Cardiac muscle cell (in vitro differentiated cells and primary cell): ENCODE data around the gene CAMK2D. TPM values are rescaled to one million over a fixed set of nuclear protein-coding genes. Genes with fewer than 3 reads are reported as not detected.
A peak's percentile ranks its signal among the peaks of the same experiment; 100 is the strongest.
"Not testable (repeated sequence)": the region's sequence is repeated elsewhere in the genome, so short reads cannot be mapped to it uniquely, and the experiment has no call there.

Experiments used
- DNase-seq, 2 donors: peaks; one replicate each; pipeline versions ENCODE4 v3.0.0 to v3.0.0-alpha.2; 2010 to 2017; ENCODE audit warnings: low read depth in 1 of 2, low spot score in 1 of 2
- H3K27ac ChIP-seq: fragments of 200-600 bp; sonication (generic); 2 replicates; pipeline ENCODE4 v1.5.1; 2016
- H3K27me3 ChIP-seq: fragments of 200-600 bp; sonication (generic); 2 replicates; pipeline ENCODE4 v1.6.0; 2016; ENCODE audit warnings: control low read depth
- H3K36me3 ChIP-seq: fragments of 200-600 bp; sonication (generic); 2 replicates; pipeline ENCODE4 v1.5.1; 2016; ENCODE audit warnings: control low read depth
- H3K4me1 ChIP-seq: fragments of 200-600 bp; sonication (generic); 2 replicates; pipeline ENCODE4 v1.8.1; 2017; ENCODE audit warnings: low read depth, mild to moderate bottlenecking, mixed run types
- H3K4me3 ChIP-seq: fragments of 200-600 bp; sonication (generic); 2 replicates; pipeline ENCODE4 v1.5.1; 2016; ENCODE audit warnings: mild to moderate bottlenecking
- H3K9me3 ChIP-seq: fragments of 200-600 bp; sonication (generic); 2 replicates; pipeline ENCODE4 v1.5.1; 2017; ENCODE audit warnings: low read depth, mild to moderate bottlenecking, control low read depth
- polyA plus RNA-seq: library from polyadenylated mRNA; unstranded; fragments of >200 nt; fragmentation: Nextera tagmentation; extraction: Ambion mirVana; gene quantifications from 2 replicates; pipeline ENCODE4 v1.2.1, GENCODE V29; 2016
- total RNA-seq: library from RNA; depleted of rRNA; stranded (reverse); fragments of >200 nt; gene quantifications from 2 replicates; pipeline ENCODE4 v1.2.3, GENCODE V29; 2016
- TF ChIP-seq, protein P1 (sequence below): IDR thresholded peaks from 2 replicates; pipeline ENCODE4 v1.5.1; 2012; ENCODE audit warnings: low read depth, mild to moderate bottlenecking, low read length

Gene CAMK2D
- total and polyA plus RNA-seq, 2 experiments from 2014 or later: 60.6 to 84.7 TPM

DNA sequence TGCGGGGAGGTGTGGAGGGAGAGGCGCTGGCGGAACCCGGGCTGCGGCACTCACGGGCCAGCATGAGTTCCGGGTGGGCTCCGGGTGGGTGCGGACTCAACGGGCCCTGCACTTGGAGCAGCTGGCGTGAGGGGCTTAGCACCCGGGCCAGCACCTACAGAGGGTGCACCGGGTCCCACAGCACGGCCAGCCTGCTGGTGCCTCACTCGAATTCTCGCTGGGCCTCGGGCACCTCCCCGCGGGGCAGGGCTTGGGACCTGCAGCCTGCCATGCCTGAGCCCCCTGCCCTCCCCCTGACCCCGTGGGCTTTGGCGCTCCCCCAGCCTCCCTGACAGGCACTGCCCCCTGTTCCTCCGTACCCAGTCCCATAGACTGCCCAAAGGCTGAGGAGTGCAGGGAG lies 10.8 kb upstream of the CAMK2D start:
- DNase-seq: no peak
- H3K9me3 ChIP-seq: no peaks in the 10 kb centered on the region
- H3K27ac ChIP-seq: no peak overlapping the region
- H3K4me1 ChIP-seq: no peaks in the 10 kb centered on the region
- H3K4me3 ChIP-seq: no peak overlapping the region
- TF ChIP-seq, protein P1, sequence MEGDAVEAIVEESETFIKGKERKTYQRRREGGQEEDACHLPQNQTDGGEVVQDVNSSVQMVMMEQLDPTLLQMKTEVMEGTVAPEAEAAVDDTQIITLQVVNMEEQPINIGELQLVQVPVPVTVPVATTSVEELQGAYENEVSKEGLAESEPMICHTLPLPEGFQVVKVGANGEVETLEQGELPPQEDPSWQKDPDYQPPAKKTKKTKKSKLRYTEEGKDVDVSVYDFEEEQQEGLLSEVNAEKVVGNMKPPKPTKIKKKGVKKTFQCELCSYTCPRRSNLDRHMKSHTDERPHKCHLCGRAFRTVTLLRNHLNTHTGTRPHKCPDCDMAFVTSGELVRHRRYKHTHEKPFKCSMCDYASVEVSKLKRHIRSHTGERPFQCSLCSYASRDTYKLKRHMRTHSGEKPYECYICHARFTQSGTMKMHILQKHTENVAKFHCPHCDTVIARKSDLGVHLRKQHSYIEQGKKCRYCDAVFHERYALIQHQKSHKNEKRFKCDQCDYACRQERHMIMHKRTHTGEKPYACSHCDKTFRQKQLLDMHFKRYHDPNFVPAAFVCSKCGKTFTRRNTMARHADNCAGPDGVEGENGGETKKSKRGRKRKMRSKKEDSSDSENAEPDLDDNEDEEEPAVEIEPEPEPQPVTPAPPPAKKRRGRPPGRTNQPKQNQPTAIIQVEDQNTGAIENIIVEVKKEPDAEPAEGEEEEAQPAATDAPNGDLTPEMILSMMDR: no peak
- no peaks in the 10 kb centered on the region for H3K27me3 ChIP-seq
- no peaks in the 10 kb centered on the region for H3K36me3 ChIP-seq

DNA sequence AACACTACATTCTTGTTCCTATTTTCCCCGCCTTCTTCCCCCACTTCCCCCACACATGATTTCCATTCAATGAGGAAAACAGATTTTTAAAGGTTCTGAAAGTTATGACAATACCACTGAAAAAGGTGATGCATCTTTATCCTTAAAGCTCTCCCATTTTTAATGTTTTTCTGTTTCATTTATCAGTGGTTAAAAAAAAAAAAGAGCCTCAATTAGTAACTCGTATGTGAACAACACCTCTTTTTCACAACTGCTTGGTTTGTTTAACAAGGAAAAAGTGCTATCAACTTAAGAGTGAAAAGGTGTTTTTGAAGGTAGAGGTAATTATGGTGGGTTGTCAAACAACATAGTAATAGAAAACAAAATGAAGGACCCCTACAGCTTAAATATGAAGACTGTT lies 8.2 kb upstream of the CAMK2D start:
- H3K27ac ChIP-seq: no peak overlapping the region
- H3K4me3 ChIP-seq: no peak overlapping the region
- peaks cover 3% of the 10 kb centered on the region for H3K4me1 ChIP-seq
- TF ChIP-seq, protein P1: no peak
- no peaks in the 10 kb centered on the region for H3K36me3 ChIP-seq
- no peaks in the 10 kb centered on the region for H3K27me3 ChIP-seq
- DNase-seq: no peak
- no peaks in the 10 kb centered on the region for H3K9me3 ChIP-seq

DNA sequence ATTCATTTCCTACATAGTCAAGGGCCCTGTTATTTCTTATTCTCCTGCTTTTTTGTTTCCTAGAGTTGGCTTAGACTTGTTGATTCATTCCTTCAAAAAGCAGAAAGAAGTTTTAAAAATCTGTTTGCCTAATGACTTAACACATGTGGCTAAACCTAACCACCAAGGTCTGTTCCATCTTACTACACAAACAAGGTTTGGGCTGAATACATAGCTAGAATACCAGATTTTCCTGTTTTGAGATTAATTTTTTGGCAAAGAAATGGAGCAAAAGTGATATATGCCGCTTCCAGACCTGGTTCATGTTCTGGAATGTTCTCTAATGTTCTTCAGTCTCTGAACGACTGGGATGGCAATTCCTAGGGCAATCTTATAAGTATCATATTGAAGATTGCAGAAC lies 7.4 kb upstream of the CAMK2D start:
- Histone ChIP-seq H3K27me3 (no peaks in the 10 kb centered on the region), H3K4me3 (no peak overlapping the region), H3K36me3 (no peaks in the 10 kb centered on the region), H3K9me3 (no peaks in the 10 kb centered on the region), H3K27ac (no peak overlapping the region), H3K4me1 (peaks cover 10% of the 10 kb centered on the region)
- TF ChIP-seq, protein P1: no peak
- no peak for DNase-seq

DNA sequence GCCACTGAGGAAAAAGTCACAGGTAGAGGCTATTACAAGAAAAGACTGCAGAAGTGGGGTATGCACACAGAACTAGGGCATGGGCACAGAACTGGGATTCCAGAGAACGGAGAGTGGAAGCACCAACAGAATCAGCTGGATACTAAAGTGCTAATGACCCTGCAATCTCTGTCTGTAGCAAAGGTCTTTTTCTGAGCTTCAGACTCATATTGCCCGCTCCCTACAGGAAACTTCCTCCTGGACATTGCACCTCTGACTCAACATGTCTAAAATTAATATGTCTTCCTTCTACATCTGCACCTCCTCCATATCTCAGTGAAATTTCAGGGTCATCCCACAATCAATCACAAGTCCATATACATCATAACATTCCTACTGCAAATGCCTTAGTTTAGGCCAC lies 5.3 kb upstream of the CAMK2D start:
- Histone ChIP-seq H3K4me3 (no peak overlapping the region), H3K27ac (no peak overlapping the region), H3K9me3 (no peaks in the 10 kb centered on the region), H3K4me1 (peaks cover 17% of the 10 kb centered on the region), H3K27me3 (no peaks in the 10 kb centered on the region), H3K36me3 (no peaks in the 10 kb centered on the region)
- TF ChIP-seq, protein P1: no peak
- no peak for DNase-seq

DNA sequence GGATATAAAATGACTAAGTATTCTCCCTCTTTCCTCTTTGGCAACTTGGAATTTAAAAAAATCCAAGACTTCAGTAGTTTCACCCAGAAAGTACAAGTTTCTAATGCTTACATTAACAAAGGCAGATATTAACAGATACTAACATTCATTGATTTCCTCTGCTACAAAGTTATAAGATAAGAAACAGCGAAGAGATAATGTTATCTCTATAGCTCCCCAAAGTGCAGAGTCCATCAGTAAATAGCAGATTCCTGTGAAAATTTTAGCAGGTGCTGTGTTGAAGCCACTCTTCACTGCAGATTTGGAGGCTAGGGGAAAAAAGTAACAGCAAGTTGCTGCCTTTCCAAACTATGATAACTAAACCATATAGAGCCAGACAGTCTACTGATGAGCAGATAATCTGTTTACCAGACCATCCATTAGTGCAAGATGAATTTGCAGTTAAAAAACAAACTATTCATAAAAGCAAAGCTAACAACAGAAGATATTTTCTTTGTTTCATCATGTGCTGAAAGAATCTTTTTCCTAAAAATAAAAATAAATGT lies 3.3 kb upstream of the CAMK2D start:
- no peak for DNase-seq
- TF ChIP-seq, protein P1: no peak
- peak overlapping the region; percentile 11 for H3K27ac ChIP-seq

DNA sequence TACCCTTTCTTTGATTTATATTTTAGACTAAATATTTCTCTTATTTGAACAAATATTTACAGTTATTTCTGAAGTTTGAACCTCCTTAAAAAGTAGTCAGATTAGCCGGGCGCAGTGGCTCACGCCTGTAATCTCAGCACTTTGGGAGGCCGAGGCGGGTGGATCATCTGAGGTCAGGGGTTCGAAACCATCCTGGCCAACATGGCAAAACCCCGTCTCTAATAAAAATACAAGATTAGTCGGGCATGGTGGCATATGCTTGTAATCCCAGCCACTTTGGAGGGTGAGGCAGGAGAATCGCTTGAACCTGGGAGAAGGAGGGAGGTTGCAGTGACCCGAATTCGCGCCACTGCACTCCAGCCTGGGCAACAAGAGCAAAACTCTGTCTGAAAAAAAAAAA lies 2.4 kb upstream of the CAMK2D start:
- not testable (repeated sequence) for DNase-seq, H3K9me3 ChIP-seq, H3K36me3 ChIP-seq, H3K27me3 ChIP-seq, H3K4me3 ChIP-seq
- Histone ChIP-seq H3K27ac (peak overlapping the region; percentile 99), H3K4me1 (peaks cover 20% of the 10 kb centered on the region)

More for the DNA sequence above, 3.3 kb upstream of the CAMK2D start:
- H3K27me3 ChIP-seq: no peaks in the 10 kb centered on the region
- no peaks in the 10 kb centered on the region for H3K9me3 ChIP-seq
- H3K4me3 ChIP-seq: no peak overlapping the region
- peaks cover 17% of the 10 kb centered on the region for H3K4me1 ChIP-seq
- no peaks in the 10 kb centered on the region for H3K36me3 ChIP-seq
